BLaER1 treated with 17β-estradiol and CSF1 and Interleukin-3, amounts not matched to agents 10 nM and 100 nM (cell line): ENCODE results near the gene NASP.
"Not testable (repeated sequence)": the region's sequence is repeated elsewhere in the genome, so short reads cannot be mapped to it uniquely, and the experiment has no call there.

Experiments
- H3K27ac ChIP-seq, 11 experiments: shearing (Covaris generic); formaldehyde crosslinking; 2 replicates each; pipeline ENCODE4 v1.8.1; 2022
- H3K27me3 ChIP-seq, 11 experiments: shearing (Covaris generic); formaldehyde crosslinking; 2 replicates each; pipeline ENCODE4 v1.8.1; 2022
- H3K36me3 ChIP-seq, 11 experiments: shearing (Covaris generic); formaldehyde crosslinking; 2 replicates each; pipeline ENCODE4 v1.8.1; 2022
- H3K4me1 ChIP-seq, 10 experiments: shearing (Covaris generic); formaldehyde crosslinking; 2 replicates each; pipeline ENCODE4 v1.8.1; 2022
- H3K4me2 ChIP-seq, 11 experiments: shearing (Covaris generic); formaldehyde crosslinking; 2 replicates each; pipeline ENCODE4 v1.8.1; 2022
- H3K4me3 ChIP-seq, 10 experiments: shearing (Covaris generic); formaldehyde crosslinking; 2 replicates each; pipeline ENCODE4 v1.8.1; 2022
- H3K9ac ChIP-seq, 11 experiments: shearing (Covaris generic); formaldehyde crosslinking; 2 replicates each; pipeline ENCODE4 v1.8.1; 2022
- H3K9me3 ChIP-seq, 11 experiments: shearing (Covaris generic); formaldehyde crosslinking; replicated peaks in 1 of 11; 2 replicates each; pipeline ENCODE4 v1.8.1; 2022
- H4K20me1 ChIP-seq, 11 experiments: shearing (Covaris generic); formaldehyde crosslinking; 2 replicates each; pipeline ENCODE4 v1.8.1; 2022
- Cebpa-rat ChIP-seq, 11 experiments: shearing (Covaris generic); IDR thresholded peaks; 2 replicates each; pipeline ENCODE4 v1.8.1; 2022

NASP gene

GRCh38 chr1:45574105-45574626, 9.7 kb upstream of the NASP start:
- Histone ChIP-seq H4K20me1 (peaks cover 6 to 34% (median 8%) of the 10 kb centered on the region in 11 experiments; a peak in 17 of 22 replicates), H3K27me3 (no peaks in the 10 kb centered on the region), H3K4me3 (no peak overlapping the region), H3K27ac (peak overlapping the region in 5 of 11 experiments; percentile 69 to 76 (median 72); a peak in 5 of 22 replicates), H3K4me2 (peak overlapping the region in 3 of 11 experiments; percentile 57 to 76 (median 73); a peak in 3 of 22 replicates), H3K9ac (no peak overlapping the region), H3K4me1 (peaks cover 25 to 52% (median 42%) of the 10 kb centered on the region in 10 experiments), H3K9me3 (no peaks in the 10 kb centered on the region), H3K36me3 (peaks cover 21 to 50% (median 29%) of the 10 kb centered on the region in 11 experiments)
- TF ChIP-seq Cebpa-rat (IDR thresholded peaks at IDR 0.05): no peak

GRCh38 chr1:45583264-45583665, 576 bp upstream of the NASP start:
- peaks cover 27 to 43% (median 36%) of the 10 kb centered on the region in 11 experiments for H4K20me1 ChIP-seq
- peak overlapping the region; percentile 73 to 100 (median 85) for H3K4me2 ChIP-seq
- peaks cover 42 to 64% (median 53%) of the 10 kb centered on the region in 10 experiments for H3K4me1 ChIP-seq
- H3K27me3 ChIP-seq: no peaks in the 10 kb centered on the region
- H3K9ac ChIP-seq: peak overlapping the region; percentile 80 to 99 (median 96); a peak in 21 of 22 replicates
- peak overlapping the region; percentile 84 to 99 (median 96) for H3K4me3 ChIP-seq
- H3K36me3 ChIP-seq: peaks cover 0 to 24% (median 13%) of the 10 kb centered on the region in 11 experiments; a peak in 13 of 22 replicates
- H3K27ac ChIP-seq: peak overlapping the region; percentile 49 to 99 (median 95); a peak in 21 of 22 replicates
- no peaks in the 10 kb centered on the region; a peak in 1 of 22 replicates for H3K9me3 ChIP-seq
- no peak for TF ChIP-seq Cebpa-rat (IDR thresholded peaks at IDR 0.05)

- H3K4me1 ChIP-seq: peaks cover 36 to 52% (median 48%) of the 10 kb centered on the region in 10 experiments
These were observed 689 bp downstream of the NASP start for GRCh38 chr1:45584351-45585109.

GRCh38 chr1:45585110-45585426, 1.2 kb downstream of the NASP start:
- peaks cover 0 to 42% (median 30%) of the 10 kb centered on the region in 11 experiments; a peak in 18 of 22 replicates for H3K36me3 ChIP-seq
- peak overlapping the region; percentile 84 to 100 (median 99) for H3K4me2 ChIP-seq
- H3K27ac ChIP-seq: peak overlapping the region in 10 of 11 experiments; percentile 43 to 99 (median 96); a peak in 20 of 22 replicates
- peak overlapping the region; percentile 39 to 99 (median 96); a peak in 21 of 22 replicates for H3K9ac ChIP-seq
- H4K20me1 ChIP-seq: peaks cover 34 to 61% (median 54%) of the 10 kb centered on the region in 11 experiments
- no peaks in the 10 kb centered on the region; a peak in 1 of 22 replicates for H3K9me3 ChIP-seq
- peak overlapping the region; percentile 84 to 99 (median 96) for H3K4me3 ChIP-seq
- TF ChIP-seq Cebpa-rat (IDR thresholded peaks at IDR 0.05): no peak
- peaks cover 35 to 50% (median 48%) of the 10 kb centered on the region in 10 experiments for H3K4me1 ChIP-seq
- H3K27me3 ChIP-seq: no peaks in the 10 kb centered on the region

More at GRCh38 chr1:45584351-45585109, 689 bp downstream of the NASP start:
- Histone ChIP-seq H3K9me3 (no peaks in the 10 kb centered on the region; a peak in 1 of 22 replicates), H3K4me2 (peak overlapping the region; percentile 84 to 100 (median 99)), H3K36me3 (peaks cover 0 to 37% (median 25%) of the 10 kb centered on the region in 11 experiments; a peak in 18 of 22 replicates), H4K20me1 (peaks cover 34 to 55% (median 49%) of the 10 kb centered on the region in 11 experiments), H3K9ac (peak overlapping the region; percentile 80 to 99 (median 96)), H3K27me3 (no peaks in the 10 kb centered on the region), H3K4me3 (peak overlapping the region; percentile 84 to 99 (median 96)), H3K27ac (peak overlapping the region; percentile 49 to 99 (median 95); a peak in 21 of 22 replicates)
- no peak for TF ChIP-seq Cebpa-rat (IDR thresholded peaks at IDR 0.05)

- peak overlapping the region in 10 of 11 experiments; percentile 43 to 99 (median 96); a peak in 18 of 22 replicates for H3K27ac ChIP-seq
These were observed 1.7 kb downstream of the NASP start for GRCh38 chr1:45585496-45586075.

GRCh38 chr1:45586769-45587168, 2.9 kb downstream of the NASP start:
- Histone ChIP-seq H3K27ac (peak overlapping the region in 8 of 11 experiments; percentile 3 to 53 (median 40); a peak in 8 of 22 replicates), H3K9me3 (no peaks in the 10 kb centered on the region; a peak in 1 of 22 replicates), H3K4me2 (peak overlapping the region; percentile 84 to 100 (median 99)), H4K20me1 (peaks cover 34 to 78% (median 71%) of the 10 kb centered on the region in 11 experiments), H3K4me3 (peak overlapping the region; percentile 84 to 99 (median 96); a peak in 18 of 20 replicates), H3K36me3 (peaks cover 7 to 59% (median 47%) of the 10 kb centered on the region in 11 experiments), H3K27me3 (no peaks in the 10 kb centered on the region), H3K9ac (peak overlapping the region in 10 of 11 experiments; percentile 59 to 99 (median 96); a peak in 18 of 22 replicates), H3K4me1 (peaks cover 30 to 45% (median 41%) of the 10 kb centered on the region in 10 experiments)
- TF ChIP-seq Cebpa-rat (IDR thresholded peaks at IDR 0.05): no peak

More at GRCh38 chr1:45585496-45586075, 1.7 kb downstream of the NASP start:
- Histone ChIP-seq H3K36me3 (peaks cover 0 to 47% (median 36%) of the 10 kb centered on the region in 11 experiments; a peak in 18 of 22 replicates), H3K4me3 (peak overlapping the region; percentile 84 to 99 (median 96)), H4K20me1 (peaks cover 34 to 66% (median 59%) of the 10 kb centered on the region in 11 experiments), H3K27me3 (no peaks in the 10 kb centered on the region), H3K9ac (peak overlapping the region; percentile 39 to 99 (median 96); a peak in 21 of 22 replicates), H3K4me1 (peaks cover 35 to 50% (median 48%) of the 10 kb centered on the region in 10 experiments), H3K9me3 (no peaks in the 10 kb centered on the region; a peak in 1 of 22 replicates), H3K4me2 (peak overlapping the region; percentile 84 to 100 (median 99))
- TF ChIP-seq Cebpa-rat (IDR thresholded peaks at IDR 0.05): no peak

- H3K4me2 ChIP-seq: no peak overlapping the region
- no peaks in the 10 kb centered on the region for H3K27me3 ChIP-seq
- TF ChIP-seq Cebpa-rat (IDR thresholded peaks at IDR 0.05): no peak
- no peak overlapping the region for H3K4me3 ChIP-seq
- peaks cover 32 to 100% (median 99%) of the 10 kb centered on the region in 11 experiments for H4K20me1 ChIP-seq
- no peak overlapping the region for H3K27ac ChIP-seq
- H3K9me3 ChIP-seq: no peaks in the 10 kb centered on the region
- H3K36me3 ChIP-seq: peaks cover 36 to 90% (median 78%) of the 10 kb centered on the region in 11 experiments
- H3K9ac ChIP-seq: no peak overlapping the region
- peaks cover 17 to 31% (median 28%) of the 10 kb centered on the region in 10 experiments for H3K4me1 ChIP-seq
These were observed 6.0 kb downstream of the NASP start for GRCh38 chr1:45589861-45590260.

GRCh38 chr1:45594412-45594811, 10.6 kb downstream of the NASP start:
- TF ChIP-seq Cebpa-rat (IDR thresholded peaks at IDR 0.05): no peak

GRCh38 chr1:45596765-45597164, 12.9 kb downstream of the NASP start:
- Histone ChIP-seq H4K20me1 (peaks cover 0 to 100% (median 100%) of the 10 kb centered on the region in 11 experiments; a peak in 18 of 22 replicates), H3K36me3 (peaks cover 42 to 100% (median 94%) of the 10 kb centered on the region in 11 experiments)
- H3K4me3 ChIP-seq, H3K27me3 ChIP-seq, H3K9ac ChIP-seq, H3K27ac ChIP-seq, H3K4me1 ChIP-seq, H3K4me2 ChIP-seq, H3K9me3 ChIP-seq: not testable (repeated sequence)

More at GRCh38 chr1:45594412-45594811, 10.6 kb downstream of the NASP start:
- no peak overlapping the region for H3K4me3 ChIP-seq
- H3K27ac ChIP-seq: no peak overlapping the region
- no peaks in the 10 kb centered on the region for H3K9me3 ChIP-seq
- H3K27me3 ChIP-seq: no peaks in the 10 kb centered on the region
- no peak overlapping the region for H3K9ac ChIP-seq
- H3K4me1 ChIP-seq: peaks cover 0 to 3% (median 0%) of the 10 kb centered on the region in 10 experiments; a peak in 1 of 20 replicates
- peaks cover 48 to 100% (median 99%) of the 10 kb centered on the region in 11 experiments for H3K36me3 ChIP-seq
- peaks cover under 1 to 100% (median 100%) of the 10 kb centered on the region in 11 experiments; a peak in 20 of 22 replicates for H4K20me1 ChIP-seq
- H3K4me2 ChIP-seq: no peak overlapping the region
